ENCODE data around the gene PKP4.

DNA sequence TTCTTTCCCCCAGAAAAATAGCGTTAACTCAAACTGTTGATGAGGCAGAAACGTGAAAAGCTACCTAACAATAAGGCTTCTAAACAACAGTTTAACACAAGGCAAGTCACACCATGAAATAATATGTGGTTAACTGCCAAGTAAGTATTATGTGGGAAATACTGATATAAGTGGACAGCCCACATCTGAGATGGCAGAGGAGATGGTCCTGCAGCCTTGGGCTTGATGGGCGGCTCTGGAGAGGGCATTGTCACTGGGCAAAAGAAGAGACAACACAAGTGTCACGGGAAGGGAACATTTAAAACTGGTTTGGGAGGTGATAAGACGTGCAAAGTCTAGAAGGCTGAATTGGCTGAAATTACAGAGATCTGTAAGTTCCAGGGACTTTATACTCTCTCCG, 147.2 kb downstream of the PKP4 start:
- TF ChIP-seq POLR2A (IDR thresholded peaks at IDR 0.05; ENCODE audit: low read depth, low read length) (no peak), TAF1 (IDR thresholded peaks at IDR 0.05; ENCODE audit: low read depth, low read length) (no peak), SPI1 (IDR thresholded peaks at IDR 0.05; ENCODE audit: low read depth, low read length) (no peak), POLR2AphosphoS5 (IDR thresholded peaks at IDR 0.05; ENCODE audit: low read depth, low read length) (no peak), PAX5 (IDR thresholded peaks at IDR 0.05; ENCODE audit: insufficient read depth, low read length, severe bottlenecking) (no peak)

Measured in GM12891 (cell line).